Frontal cortex (tissue), 4 donors: ENCODE results near the gene FAM120AOS. TPM values are rescaled to one million over a fixed set of nuclear protein-coding genes. Genes with fewer than 3 reads are reported as not detected.

Experiments used
- DNase-seq, 2 donors: peaks; one replicate each; pipeline ENCODE4 v3.0.0; 2012; ENCODE audit warnings: low spot score in 2 of 2
- FAIRE-seq: peaks from 2 replicates; lab custom pipeline; 2012; peaks lifted over from hg19 to GRCh38; lab: Jason Lieb, UNC
- total RNA-seq: library from RNA; depleted of rRNA; stranded (reverse); fragments of >200 nt; gene quantifications from one replicate; pipeline ENCODE4 v1.2.3, GENCODE V29; 2014
- donor health status: control.
- donor health status: control.
- donor health status: control.

FAM120AOS gene
- 24.1 TPM for total RNA-seq

GRCh38 chr9:93453047-93453914, at the start of gene FAM120AOS:
FAM120AOS (minus strand) TSS chr9:93453581; CDS start chr9:93452709, 872 bp downstream.
- FAIRE-seq: peak; percentile 77

GRCh38 chr9:93501406-93501805, 48.0 kb upstream of the FAM120AOS start:
- DNase-seq (peak in 1 of 2 donors; percentile 20), FAIRE-seq (no peak)

More at GRCh38 chr9:93453047-93453914, at the start of gene FAM120AOS:
- peak; percentile 75 for DNase-seq

- no peak for DNase-seq
- no peak for FAIRE-seq
These were observed 47.4 kb upstream of the FAM120AOS start for GRCh38 chr9:93500571-93501298.

- FAIRE-seq: no peak
- no peak for DNase-seq
These were observed 42.9 kb upstream of the FAM120AOS start for GRCh38 chr9:93496285-93496684.

GRCh38 chr9:93493949-93494348, 40.6 kb upstream of the FAM120AOS start:
- no peak for FAIRE-seq

GRCh38 chr9:93492327-93492726, 38.9 kb upstream of the FAM120AOS start:
- FAIRE-seq (no peak), DNase-seq (no peak)

More at GRCh38 chr9:93493949-93494348, 40.6 kb upstream of the FAM120AOS start:
- no peak for DNase-seq

- no peak for DNase-seq
- FAIRE-seq: no peak
These were observed 38.3 kb upstream of the FAM120AOS start for GRCh38 chr9:93491593-93492232.

- DNase-seq (no peak), FAIRE-seq (no peak)
These were observed 34.9 kb upstream of the FAM120AOS start for GRCh38 chr9:93488244-93488643.

GRCh38 chr9:93486268-93486667, 32.9 kb upstream of the FAM120AOS start:
- no peak for FAIRE-seq
- no peak for DNase-seq

- DNase-seq (no peak), FAIRE-seq (no peak)
These were observed 30.1 kb upstream of the FAM120AOS start for GRCh38 chr9:93483497-93483896.

GRCh38 chr9:93480728-93481324, 27.4 kb upstream of the FAM120AOS start:
- FAIRE-seq (no peak), DNase-seq (no peak)

GRCh38 chr9:93480262-93480661, 26.9 kb upstream of the FAM120AOS start:
- DNase-seq (no peak), FAIRE-seq (no peak)

- no peak for FAIRE-seq
- no peak for DNase-seq
These were observed 26.3 kb upstream of the FAM120AOS start for GRCh38 chr9:93479726-93480125.

GRCh38 chr9:93477397-93477796, 24.0 kb upstream of the FAM120AOS start:
- FAIRE-seq (no peak), DNase-seq (no peak)

- DNase-seq (no peak), FAIRE-seq (no peak)
These were observed 23.5 kb upstream of the FAM120AOS start for GRCh38 chr9:93476924-93477323.

- FAIRE-seq (no peak), DNase-seq (no peak)
These were observed 22.5 kb upstream of the FAM120AOS start for GRCh38 chr9:93475856-93476255.

- FAIRE-seq: no peak
- DNase-seq: no peak
These were observed 21.7 kb upstream of the FAM120AOS start for GRCh38 chr9:93475108-93475507.

GRCh38 chr9:93473411-93473810, 20.0 kb upstream of the FAM120AOS start:
- DNase-seq: no peak
- FAIRE-seq: no peak

GRCh38 chr9:93471124-93471523, 17.7 kb upstream of the FAM120AOS start:
- no peak for FAIRE-seq

GRCh38 chr9:93470391-93470790, 17.0 kb upstream of the FAM120AOS start:
- FAIRE-seq (no peak), DNase-seq (no peak)

More at GRCh38 chr9:93471124-93471523, 17.7 kb upstream of the FAM120AOS start:
- DNase-seq: no peak
